ENCODE results near the gene MMAB.
"Not testable (repeated sequence)": the region's sequence is repeated elsewhere in the genome, so short reads cannot be mapped to it uniquely, and the experiment has no call there.

The MMAB gene

GRCh38 chr12:109573029-109573913 lies at the start of gene MMAB, which contains the start of gene MVK:
MMAB (minus strand) TSS chr12:109573504; CDS start chr12:109573480, 24 bp downstream.
MVK (plus strand) TSS chr12:109573794; CDS start chr12:109574823, 1,029 bp downstream.
- peak; percentile 95 for DNase-seq

GRCh38 chr12:109621901-109622364 lies 48.6 kb upstream of the MMAB start:
- DNase-seq = no peak

GRCh38 chr12:109621211-109621694 lies 47.9 kb upstream of the MMAB start:
- DNase-seq = no peak

GRCh38 chr12:109619002-109619604 lies 45.8 kb upstream of the MMAB start:
- no peak for DNase-seq

- DNase-seq = no peak
Measured at GRCh38 chr12:109618082-109618481, 44.8 kb upstream of the MMAB start.

- DNase-seq = no peak
Measured at GRCh38 chr12:109617491-109617890, 44.2 kb upstream of the MMAB start.

- DNase-seq = no peak
Measured at GRCh38 chr12:109615556-109616229, 42.4 kb upstream of the MMAB start.

- no peak for DNase-seq
Measured at GRCh38 chr12:109613649-109614455, 40.5 kb upstream of the MMAB start.

GRCh38 chr12:109612975-109613502 lies 39.7 kb upstream of the MMAB start:
- no peak for DNase-seq

- DNase-seq = no peak
Measured at GRCh38 chr12:109612003-109612402, 38.7 kb upstream of the MMAB start.

GRCh38 chr12:109611223-109611622 lies 37.9 kb upstream of the MMAB start:
- no peak for DNase-seq

GRCh38 chr12:109610523-109610922 lies 37.2 kb upstream of the MMAB start:
- DNase-seq = no peak

GRCh38 chr12:109609342-109609741 lies 36.0 kb upstream of the MMAB start:
- DNase-seq = no peak

GRCh38 chr12:109608793-109609192 lies 35.5 kb upstream of the MMAB start:
- DNase-seq = no peak

- DNase-seq = no peak
Measured at GRCh38 chr12:109608270-109608669, 35.0 kb upstream of the MMAB start.

GRCh38 chr12:109607618-109608017 lies 34.3 kb upstream of the MMAB start:
- no peak for DNase-seq

- no peak for DNase-seq
Measured at GRCh38 chr12:109606320-109607028, 33.2 kb upstream of the MMAB start.

- no peak for DNase-seq
Measured at GRCh38 chr12:109605599-109606228, 32.4 kb upstream of the MMAB start.

GRCh38 chr12:109605016-109605415 lies 31.7 kb upstream of the MMAB start:
- DNase-seq = no peak

- no peak for DNase-seq
Measured at GRCh38 chr12:109604132-109604585, 30.9 kb upstream of the MMAB start.

GRCh38 chr12:109602132-109602531 lies 28.8 kb upstream of the MMAB start:
- not testable (repeated sequence) for DNase-seq
